Breast epithelium (tissue), 3 donors: ENCODE data around the gene RNF4.

Source experiments
- CTCF ChIP-seq, 3 donors: fragments of 450-650 bp; IDR thresholded peaks; one replicate each; pipeline ENCODE4 v1.5.1; 2016 to 2017; ENCODE audit warnings: antibody characterized with exemption in 3 of 3, mild to moderate bottlenecking in 3 of 3, moderate library complexity in 3 of 3
- POLR2A ChIP-seq: fragments of 450-650 bp; IDR thresholded peaks from one replicate; pipeline ENCODE4 v1.6.1; 2016; ENCODE audit warnings: antibody characterized with exemption, mild to moderate bottlenecking, moderate library complexity
- POLR2AphosphoS5 ChIP-seq, 3 donors: sonication (generic); formaldehyde crosslinking; IDR thresholded peaks; one replicate each; pipeline ENCODE4 v1.6.1; 2017; ENCODE audit warnings: antibody characterized with exemption in 3 of 3

- TF ChIP-seq CTCF (IDR thresholded peaks at IDR 0.05) (no peak), POLR2A (no peak), POLR2AphosphoS5 (IDR thresholded peaks at IDR 0.05) (no peak)
Observed at GRCh38 chr4:2432991-2433530, 35.8 kb upstream of the RNF4 start.
